ENCODE data around the gene KATNAL1. TPM values are rescaled to one million over a fixed set of nuclear protein-coding genes. Genes with fewer than 3 reads are reported as not detected.

The KATNAL1 gene
- total and polyA plus RNA-seq, 10 of the 15 experiments (the other 5 are each of a cell fraction or from before 2014, with no cell fraction given): 6.5 to 18.7 (median 11.7) TPM

DNA sequence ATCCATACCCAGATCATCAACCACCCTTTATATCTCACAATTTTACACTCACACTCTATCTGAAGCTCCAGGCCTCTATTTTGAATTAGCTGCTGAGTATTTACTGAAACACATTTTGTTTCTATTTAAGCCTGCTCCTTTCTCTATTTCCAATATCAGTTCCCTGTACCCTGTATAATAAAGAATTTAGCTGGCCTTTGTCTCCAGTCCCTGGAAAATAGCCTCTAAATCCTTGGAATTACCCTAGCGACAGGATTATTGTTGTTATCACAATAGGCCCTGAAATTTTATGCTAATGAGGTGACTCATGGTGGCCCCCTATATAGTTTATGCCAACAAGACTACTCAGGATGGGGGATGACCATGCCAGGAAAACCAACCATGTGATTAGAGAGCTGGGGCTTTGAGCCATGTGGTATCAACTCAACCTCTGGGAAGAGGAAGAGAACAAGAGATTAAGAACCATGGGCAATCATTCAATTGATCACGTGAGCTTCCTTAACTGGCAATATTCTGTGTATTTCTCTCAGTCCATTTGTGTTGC, 72.7 kb downstream of the KATNAL1 start:
- ChIA-PET SMC1A (ENCODE audit: uncharacterized antibody, unreplicated experiment) (interaction anchor here (1.1 kb wide), 2 partner anchors 12 to 92 kb away, joined by 3 read pairs; no protein-coding TSS in a partner anchor), POLR2A (no interaction called here), CTCF (interaction anchor here (0.6 to 1.2 kb wide), 4 partner anchors 9 to 774 kb away, joined by 3 read pairs; no protein-coding TSS in a partner anchor), RAD21 (ENCODE audit: unreplicated experiment) (interaction anchor here (0.6 to 1.4 kb wide), 3 partner anchors 8 to 106 kb away, joined by 3 read pairs; no protein-coding TSS in a partner anchor)
- H3K27ac ChIP-seq (ENCODE audit: control insufficient read depth, insufficient read depth): no peak overlapping the region
- DNase-seq (ENCODE audit: low read depth, low spot score): no peak
- FAIRE-seq: no peak
- 100% methylated on average over 2 of the region's 2 CpGs for WGBS (ENCODE audit: insufficient coverage, insufficient replicate concordance, low lambda C conversion rate, missing lambda C conversion rate)
- H3K4me3 ChIP-seq: no peak overlapping the region
- in situ Hi-C loops (cut with MboI): no loop called here
- intact Hi-C loops (cut with micrococcal nuclease; ENCODE audit: unreplicated experiment): loop anchor here (5.0 kb wide), 1 partner anchor 102 kb away; no protein-coding TSS in a partner anchor
- no peak overlapping the region for H2AFZ ChIP-seq (ENCODE audit: control insufficient read depth, low read depth, low read length)
- H3K36me3 ChIP-seq (ENCODE audit: control insufficient read depth in 2 of 2, insufficient read depth in 2 of 2, low read length in 1 of 2): no peaks in the 10 kb centered on the region; a peak in 2 of 4 replicates
- H3K27me3 ChIP-seq (replicated peaks in 1 of 2; ENCODE audit: control insufficient read depth in 2 of 2, insufficient read depth in 2 of 2, low read length in 1 of 2): no peaks in the 10 kb centered on the region
- no peak overlapping the region for H3K4me2 ChIP-seq (ENCODE audit: control insufficient read depth, insufficient read depth)
- no peaks in the 10 kb centered on the region for H4K20me1 ChIP-seq (ENCODE audit: control insufficient read depth, insufficient read depth)
- ATAC-seq: no peak
- TF ChIP-seq TBL1XR1 (IDR thresholded peaks at IDR 0.05; ENCODE audit: low read depth, low read length) (no peak), MTA3 (IDR thresholded peaks at IDR 0.05; ENCODE audit: borderline replicate concordance, low read length) (no peak), SRF (IDR thresholded peaks at IDR 0.05; ENCODE audit: low read depth in 2 of 2, low read length in 2 of 2) (no peak), BHLHE40 (IDR thresholded peaks at IDR 0.05; ENCODE audit: borderline replicate concordance in 1 of 2, low read depth in 2 of 2, low read length in 1 of 2) (no peak), LARP7 (IDR thresholded peaks at IDR 0.05) (no peak), POU2F2 (IDR thresholded peaks at IDR 0.05; ENCODE audit: borderline replicate concordance, low read depth, low read length) (no peak), POLR2A (IDR thresholded peaks at IDR 0.05; ENCODE audit: low read depth, low read length) (no peak), CBX3 (IDR thresholded peaks at IDR 0.05; ENCODE audit: borderline replicate concordance, low read depth) (no peak), HDGF (IDR thresholded peaks at IDR 0.05) (no peak), PAX8 (IDR thresholded peaks at IDR 0.05) (no peak), ZNF217 (IDR thresholded peaks at IDR 0.05) (no peak), RBBP5 (conservative IDR thresholded peaks at IDR 0.05) (no peak), MEF2B (IDR thresholded peaks at IDR 0.05; ENCODE audit: partially characterized antibody, poor library complexity, severe bottlenecking) (no peak), NBN (IDR thresholded peaks at IDR 0.05) (no peak), TAF1 (IDR thresholded peaks at IDR 0.05; ENCODE audit: borderline replicate concordance, low read depth, low read length) (no peak), ZNF384 (IDR thresholded peaks at IDR 0.05; ENCODE audit: borderline replicate concordance, low read depth, low read length) (no peak), RFX5 (IDR thresholded peaks at IDR 0.05; ENCODE audit: low read depth, low read length) (no peak)
- TF ChIP-seq, protein P1, sequence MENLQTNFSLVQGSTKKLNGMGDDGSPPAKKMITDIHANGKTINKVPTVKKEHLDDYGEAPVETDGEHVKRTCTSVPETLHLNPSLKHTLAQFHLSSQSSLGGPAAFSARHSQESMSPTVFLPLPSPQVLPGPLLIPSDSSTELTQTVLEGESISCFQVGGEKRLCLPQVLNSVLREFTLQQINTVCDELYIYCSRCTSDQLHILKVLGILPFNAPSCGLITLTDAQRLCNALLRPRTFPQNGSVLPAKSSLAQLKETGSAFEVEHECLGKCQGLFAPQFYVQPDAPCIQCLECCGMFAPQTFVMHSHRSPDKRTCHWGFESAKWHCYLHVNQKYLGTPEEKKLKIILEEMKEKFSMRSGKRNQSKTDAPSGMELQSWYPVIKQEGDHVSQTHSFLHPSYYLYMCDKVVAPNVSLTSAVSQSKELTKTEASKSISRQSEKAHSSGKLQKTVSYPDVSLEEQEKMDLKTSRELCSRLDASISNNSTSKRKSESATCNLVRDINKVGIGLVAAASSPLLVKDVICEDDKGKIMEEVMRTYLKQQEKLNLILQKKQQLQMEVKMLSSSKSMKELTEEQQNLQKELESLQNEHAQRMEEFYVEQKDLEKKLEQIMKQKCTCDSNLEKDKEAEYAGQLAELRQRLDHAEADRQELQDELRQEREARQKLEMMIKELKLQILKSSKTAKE (IDR thresholded peaks at IDR 0.05; ENCODE audit: low read depth, poor library complexity, severe bottlenecking): no peak
- TF ChIP-seq, protein P2, sequence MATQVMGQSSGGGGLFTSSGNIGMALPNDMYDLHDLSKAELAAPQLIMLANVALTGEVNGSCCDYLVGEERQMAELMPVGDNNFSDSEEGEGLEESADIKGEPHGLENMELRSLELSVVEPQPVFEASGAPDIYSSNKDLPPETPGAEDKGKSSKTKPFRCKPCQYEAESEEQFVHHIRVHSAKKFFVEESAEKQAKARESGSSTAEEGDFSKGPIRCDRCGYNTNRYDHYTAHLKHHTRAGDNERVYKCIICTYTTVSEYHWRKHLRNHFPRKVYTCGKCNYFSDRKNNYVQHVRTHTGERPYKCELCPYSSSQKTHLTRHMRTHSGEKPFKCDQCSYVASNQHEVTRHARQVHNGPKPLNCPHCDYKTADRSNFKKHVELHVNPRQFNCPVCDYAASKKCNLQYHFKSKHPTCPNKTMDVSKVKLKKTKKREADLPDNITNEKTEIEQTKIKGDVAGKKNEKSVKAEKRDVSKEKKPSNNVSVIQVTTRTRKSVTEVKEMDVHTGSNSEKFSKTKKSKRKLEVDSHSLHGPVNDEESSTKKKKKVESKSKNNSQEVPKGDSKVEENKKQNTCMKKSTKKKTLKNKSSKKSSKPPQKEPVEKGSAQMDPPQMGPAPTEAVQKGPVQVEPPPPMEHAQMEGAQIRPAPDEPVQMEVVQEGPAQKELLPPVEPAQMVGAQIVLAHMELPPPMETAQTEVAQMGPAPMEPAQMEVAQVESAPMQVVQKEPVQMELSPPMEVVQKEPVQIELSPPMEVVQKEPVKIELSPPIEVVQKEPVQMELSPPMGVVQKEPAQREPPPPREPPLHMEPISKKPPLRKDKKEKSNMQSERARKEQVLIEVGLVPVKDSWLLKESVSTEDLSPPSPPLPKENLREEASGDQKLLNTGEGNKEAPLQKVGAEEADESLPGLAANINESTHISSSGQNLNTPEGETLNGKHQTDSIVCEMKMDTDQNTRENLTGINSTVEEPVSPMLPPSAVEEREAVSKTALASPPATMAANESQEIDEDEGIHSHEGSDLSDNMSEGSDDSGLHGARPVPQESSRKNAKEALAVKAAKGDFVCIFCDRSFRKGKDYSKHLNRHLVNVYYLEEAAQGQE (IDR thresholded peaks at IDR 0.05; ENCODE audit: low read depth, low read length): no peak
- no peaks in the 10 kb centered on the region for H3K79me2 ChIP-seq (ENCODE audit: control insufficient read depth, insufficient read depth, low read length)
- no TSS peak for BruUV-seq (replicated peaks)
- H3K9me3 ChIP-seq (replicated peaks; ENCODE audit: control insufficient read depth, insufficient read depth, low read length): no peaks in the 10 kb centered on the region; the same call in 2 of the 3 replicates
- no peak overlapping the region for H3K9ac ChIP-seq (ENCODE audit: control insufficient read depth, insufficient read depth, low read length)
- no peaks in the 10 kb centered on the region for H3K4me1 ChIP-seq (ENCODE audit: control insufficient read depth, insufficient read depth, low read length)
